HG03342 (cell line): ENCODE results near the gene CPEB1.

Experiments
- ATAC-seq: cut with Tn5 transposase; IDR thresholded peaks from one replicate; pipeline ENCODE4 v1.9.1; 2021; ENCODE audit warnings: mild to moderate bottlenecking, moderate library complexity; ENCODE audit not compliant: unreplicated experiment

CPEB1 gene

DNA sequence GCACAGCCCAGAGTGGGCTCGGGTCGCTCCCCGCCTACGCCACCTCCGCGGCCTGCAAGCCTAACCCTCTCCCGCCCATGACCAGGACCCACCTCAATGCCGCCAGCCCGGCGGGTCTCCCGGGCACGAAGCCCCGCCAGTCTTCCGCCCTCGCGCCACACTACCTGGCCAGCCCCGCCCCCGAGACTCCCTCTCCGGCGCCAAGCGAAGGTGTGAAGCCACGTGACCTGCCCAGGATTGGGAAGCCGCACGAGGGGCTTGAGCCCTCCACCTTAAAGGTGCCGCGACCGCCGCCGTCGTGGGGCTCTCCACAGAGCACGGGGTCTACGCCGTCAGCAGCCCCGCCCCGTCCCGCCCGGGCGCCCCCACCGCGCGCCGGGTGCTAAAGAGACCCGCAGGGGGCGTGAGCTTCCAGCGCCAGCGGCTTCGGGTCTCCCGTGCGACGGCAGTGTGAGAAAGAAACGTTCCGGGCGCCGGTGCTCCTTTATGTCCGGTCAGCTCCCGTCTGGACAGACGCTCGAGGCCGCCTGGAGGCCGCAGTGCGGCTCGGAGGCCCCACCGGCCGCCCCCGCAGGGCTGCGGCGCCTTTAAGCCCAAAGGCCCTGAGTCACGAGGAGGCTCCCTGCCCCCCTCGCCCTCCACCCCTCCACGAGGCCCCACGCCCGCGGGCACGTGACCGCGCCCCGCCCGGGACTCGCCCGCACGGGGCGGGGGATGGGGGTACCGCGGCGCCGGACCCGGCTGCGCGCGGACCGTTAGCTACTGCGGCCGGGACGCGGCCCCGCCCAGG, at the start of gene CPEB1:
TSS of gene CPEB1 (minus strand) at position 319 of the 790 bp plus-strand sequence. CDS start 18,904 bp downstream, outside the sequence.
- ATAC-seq = no peak

DNA sequence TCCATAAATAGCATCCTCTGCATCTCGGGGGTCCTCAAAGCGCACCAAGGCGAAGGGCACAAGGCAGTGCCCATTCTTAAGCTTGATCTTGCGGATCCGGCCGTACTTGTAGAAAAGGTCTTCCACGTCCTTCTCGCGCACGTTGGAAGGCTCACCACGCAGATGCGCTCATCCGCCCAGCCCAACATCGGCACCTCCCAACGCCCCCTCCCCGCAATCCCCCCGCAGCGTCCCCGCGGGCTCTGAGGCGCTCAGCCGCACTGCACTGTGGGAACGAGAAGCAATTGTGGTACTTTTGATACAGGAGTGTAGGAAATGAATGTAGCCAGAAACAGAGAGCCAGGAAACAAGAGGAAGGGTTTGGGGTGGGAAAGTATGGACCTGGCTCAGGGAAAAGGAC, 45.0 kb upstream of the CPEB1 start:
- ATAC-seq = no peak

DNA sequence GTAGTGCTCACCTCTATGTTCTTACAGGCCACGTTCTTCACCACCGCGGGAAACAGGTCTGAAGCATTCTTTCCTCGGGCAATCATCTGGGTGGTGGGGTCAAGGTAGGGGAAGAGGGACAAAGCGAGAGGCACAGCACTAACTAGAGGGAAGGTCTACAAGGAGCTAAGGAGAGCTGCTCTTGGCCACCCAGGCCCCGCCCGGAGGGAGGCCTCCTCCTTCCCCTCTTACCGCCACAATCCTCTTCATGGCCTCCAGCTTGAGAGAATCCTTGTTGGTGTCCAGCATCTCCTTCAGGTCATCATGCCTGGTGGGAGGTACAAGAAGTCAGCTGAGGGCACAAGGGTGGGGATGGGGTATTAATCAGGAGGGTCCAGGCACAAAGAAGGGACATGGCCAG, 42.0 kb upstream of the CPEB1 start:
- ATAC-seq = no peak

DNA sequence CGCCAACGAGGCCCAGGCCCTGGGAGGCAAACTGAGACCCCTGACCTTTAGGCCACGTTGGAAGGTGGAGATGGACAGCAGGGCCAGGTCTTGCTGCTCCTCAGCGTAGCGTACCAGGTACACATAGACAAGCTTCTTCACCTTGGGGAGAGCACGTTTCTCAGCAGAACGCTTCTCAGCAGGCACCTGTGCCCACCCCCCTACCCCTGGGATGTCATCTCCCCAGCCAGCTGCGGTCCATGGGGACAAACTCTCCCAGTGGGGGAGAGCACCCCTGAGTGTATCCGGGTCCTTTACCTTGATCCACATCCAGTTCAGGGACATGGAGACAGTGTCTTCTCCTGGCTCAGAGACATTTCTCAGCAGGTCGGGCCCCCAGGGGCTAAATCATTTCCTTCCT, 41.5 kb upstream of the CPEB1 start:
- ATAC-seq = no peak

DNA sequence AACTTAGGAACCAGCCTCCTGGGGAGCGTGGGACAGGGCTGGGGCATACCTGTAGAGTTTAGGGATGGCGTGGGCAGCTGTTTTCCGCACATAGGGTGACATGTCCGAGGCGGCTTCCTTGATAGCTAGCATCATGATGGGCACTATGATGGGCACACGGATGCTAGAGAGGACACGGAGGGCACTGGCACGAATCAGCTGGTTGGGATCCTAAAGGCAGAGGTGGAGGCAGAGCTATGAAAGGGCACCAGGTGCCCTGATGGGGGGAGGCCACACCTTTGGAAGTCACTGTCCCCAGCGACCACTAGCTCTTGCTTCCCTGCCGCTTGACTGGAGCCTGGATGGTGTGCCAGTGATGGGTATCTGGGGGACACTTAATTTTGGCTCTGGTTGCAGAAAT, 34.2 kb upstream of the CPEB1 start:
- no peak for ATAC-seq

- peak; percentile 81 for ATAC-seq
These were observed 33.3 kb upstream of the CPEB1 start for GRCh38 chr15:82680200-82681102.

DNA sequence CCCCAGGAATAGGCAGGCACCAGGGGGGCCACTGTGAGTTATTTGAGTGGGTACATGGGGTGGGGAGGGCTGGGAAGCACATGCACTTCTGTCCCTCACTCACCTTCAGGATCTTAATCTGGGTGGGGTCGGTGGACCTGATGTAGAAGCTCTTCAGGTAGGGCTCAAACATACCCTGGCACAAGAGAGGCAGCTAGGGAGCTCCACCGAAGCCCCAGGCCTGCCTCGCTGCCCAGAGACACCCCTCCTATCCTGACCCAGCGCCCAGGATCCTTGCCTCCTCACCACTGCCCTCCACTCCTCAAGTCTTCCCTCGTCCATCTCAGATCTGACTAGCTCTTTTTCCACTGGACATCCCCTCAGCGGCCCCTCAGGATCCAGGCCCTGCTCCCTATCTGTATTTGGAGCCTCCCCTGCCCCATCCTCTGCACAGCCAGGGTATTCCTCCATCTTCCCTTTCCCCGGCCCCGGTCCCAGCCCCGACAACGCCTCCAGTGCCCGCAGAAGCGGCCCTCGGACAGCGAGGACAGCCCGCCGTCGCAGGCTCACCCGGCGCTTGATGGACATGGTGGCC, 32.5 kb upstream of the CPEB1 start:
- ATAC-seq = no peak

- no peak for ATAC-seq
These were observed 30.7 kb upstream of the CPEB1 start for GRCh38 chr15:82677720-82678323.

- no peak for ATAC-seq
These were observed 27.7 kb upstream of the CPEB1 start for GRCh38 chr15:82674873-82675272.

DNA sequence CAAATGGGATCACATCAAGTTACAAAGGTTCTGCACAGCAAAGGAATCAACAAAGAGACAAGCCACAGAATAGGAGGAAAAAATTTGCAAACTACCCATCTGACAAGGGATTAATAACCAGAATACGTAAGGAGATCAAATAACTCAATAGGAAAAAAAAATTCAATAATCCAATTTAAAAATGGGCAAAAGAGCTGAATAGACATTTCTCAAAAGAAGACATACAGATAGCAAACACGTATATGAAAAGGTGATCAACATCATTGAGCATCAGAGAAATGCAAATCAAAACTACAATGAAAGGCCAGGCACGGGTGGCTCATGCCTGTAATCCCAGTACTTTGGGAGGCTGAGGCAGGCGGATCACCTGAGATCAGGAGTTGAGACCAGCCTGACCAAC, 23.5 kb upstream of the CPEB1 start:
- no peak for ATAC-seq

DNA sequence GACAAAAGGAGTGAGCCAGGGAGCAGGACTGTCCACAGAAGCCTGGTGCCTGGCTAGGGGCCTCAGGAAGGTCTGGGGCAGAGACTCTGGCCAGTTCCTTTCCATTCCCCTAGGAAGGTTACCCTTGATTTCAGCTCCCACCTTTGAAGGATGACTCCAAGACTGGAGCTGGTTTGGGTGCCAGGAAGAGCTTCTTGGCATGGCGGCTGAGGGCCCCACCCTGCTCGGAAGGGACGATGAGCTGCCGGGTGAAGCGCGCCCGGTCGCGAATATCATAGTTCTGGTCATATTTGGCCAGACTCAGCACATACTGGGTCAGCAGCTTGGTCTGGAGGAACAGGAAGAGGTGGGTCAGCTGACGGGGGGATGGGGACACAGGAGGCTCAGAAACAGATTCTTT, 19.4 kb upstream of the CPEB1 start:
- ATAC-seq = no peak

DNA sequence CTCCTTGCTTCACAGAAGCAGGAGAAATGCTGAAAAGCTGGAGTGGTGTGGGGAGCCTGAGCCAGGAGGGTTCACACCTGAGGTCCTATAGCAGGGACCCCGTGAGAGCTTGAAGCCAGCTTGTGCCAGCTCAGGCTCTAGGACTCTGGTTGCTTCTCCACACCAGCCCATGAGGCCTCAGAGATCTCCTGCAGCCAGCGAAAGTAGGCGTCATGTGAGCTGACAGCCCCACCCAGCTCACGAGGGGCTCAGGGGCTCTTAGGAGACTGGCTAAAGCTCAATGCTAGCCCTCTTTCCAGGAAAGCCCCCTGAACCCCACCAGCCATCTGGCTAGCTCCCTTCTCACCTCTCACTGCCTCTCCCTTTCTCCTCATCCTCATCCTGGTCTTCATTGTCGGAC, 16.9 kb upstream of the CPEB1 start:
- ATAC-seq = no peak

- ATAC-seq = no peak
These were observed 16.0 kb upstream of the CPEB1 start for GRCh38 chr15:82663186-82663600.

GRCh38 chr15:82662641-82663040, 15.5 kb upstream of the CPEB1 start:
- ATAC-seq = no peak

GRCh38 chr15:82660378-82660777, 13.2 kb upstream of the CPEB1 start:
- ATAC-seq = no peak

DNA sequence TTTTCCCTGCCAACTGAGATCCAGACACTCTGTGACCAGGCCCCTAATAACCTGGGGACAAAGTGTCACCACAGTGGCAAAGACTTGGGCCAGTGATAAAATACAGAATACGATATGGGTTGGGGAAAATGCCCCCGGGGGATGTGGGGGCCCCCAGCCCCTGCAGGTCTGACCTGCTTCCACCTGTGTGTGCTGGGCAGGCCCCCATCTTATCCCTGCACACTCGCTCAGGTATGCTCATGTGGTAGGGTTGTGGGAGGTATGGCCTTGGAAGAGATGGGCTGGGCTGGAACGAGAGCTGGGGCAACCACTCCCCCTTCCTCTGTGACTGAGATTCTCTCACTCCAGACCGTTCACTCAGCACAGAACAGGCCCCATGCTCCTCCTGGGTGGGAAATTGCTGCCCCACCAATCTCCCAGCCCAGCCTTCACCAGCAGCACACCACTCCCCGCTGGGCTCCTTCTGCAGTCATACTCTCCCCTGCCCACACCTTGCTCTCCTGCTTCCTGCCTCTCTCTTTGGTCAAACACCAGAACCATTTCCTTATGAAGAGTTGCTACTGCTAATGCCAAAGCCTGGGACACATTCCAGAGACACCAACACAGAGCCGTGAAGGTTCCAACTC, 9.6 kb upstream of the CPEB1 start:
- ATAC-seq = no peak

- no peak for ATAC-seq
These were observed 8.4 kb upstream of the CPEB1 start for GRCh38 chr15:82655606-82656005.

DNA sequence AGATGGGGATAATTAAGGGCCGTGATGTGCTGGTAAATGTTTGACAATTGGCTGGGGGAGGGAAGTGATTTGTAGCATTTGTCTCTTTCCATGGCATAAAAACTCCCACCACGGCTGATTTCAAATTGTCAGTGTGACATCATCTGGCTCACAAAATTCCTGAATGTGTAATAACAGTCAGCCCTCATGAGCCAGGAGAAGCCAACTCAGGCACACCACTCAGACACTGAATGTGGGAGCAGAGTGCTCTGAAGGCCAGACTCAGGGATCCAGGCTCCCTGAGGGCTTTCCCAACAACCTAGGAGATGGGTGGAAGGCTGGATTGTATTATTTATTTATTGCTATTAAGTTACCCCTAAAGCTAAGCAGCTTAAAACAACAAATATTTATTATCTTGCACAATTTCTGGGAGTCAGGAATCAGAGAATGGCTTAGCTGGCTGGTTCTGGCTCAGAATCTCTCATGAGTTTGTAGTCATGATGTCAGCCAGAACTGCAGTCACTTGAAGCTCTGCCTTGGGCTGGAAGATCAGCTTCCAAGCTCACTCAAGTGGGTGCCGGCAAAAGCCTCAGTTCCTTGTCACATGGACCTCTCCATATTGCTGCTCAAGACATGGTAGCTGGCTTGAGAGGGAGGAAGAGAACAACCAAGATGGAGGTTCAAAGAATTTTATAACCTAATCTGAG, 6.5 kb upstream of the CPEB1 start:
- ATAC-seq = no peak

DNA sequence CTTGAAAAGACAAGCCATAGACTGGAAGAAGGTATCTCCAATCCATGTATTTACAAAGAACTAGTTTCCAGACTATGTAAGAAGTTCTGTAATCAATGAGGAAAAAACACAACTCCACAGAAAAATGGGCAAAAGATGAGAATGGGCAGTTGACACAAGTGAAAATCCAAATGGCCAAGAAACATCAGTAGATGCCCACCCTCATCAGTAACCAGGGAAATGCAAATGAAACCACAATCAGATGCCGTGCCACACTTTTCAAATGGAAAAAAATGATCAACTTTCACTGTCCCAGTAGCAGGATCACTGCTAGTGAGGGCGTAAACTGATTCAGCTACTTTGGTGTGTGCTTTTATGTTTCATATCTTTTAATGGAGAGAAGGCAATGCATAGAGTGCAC, 4.5 kb upstream of the CPEB1 start:
- no peak for ATAC-seq

DNA sequence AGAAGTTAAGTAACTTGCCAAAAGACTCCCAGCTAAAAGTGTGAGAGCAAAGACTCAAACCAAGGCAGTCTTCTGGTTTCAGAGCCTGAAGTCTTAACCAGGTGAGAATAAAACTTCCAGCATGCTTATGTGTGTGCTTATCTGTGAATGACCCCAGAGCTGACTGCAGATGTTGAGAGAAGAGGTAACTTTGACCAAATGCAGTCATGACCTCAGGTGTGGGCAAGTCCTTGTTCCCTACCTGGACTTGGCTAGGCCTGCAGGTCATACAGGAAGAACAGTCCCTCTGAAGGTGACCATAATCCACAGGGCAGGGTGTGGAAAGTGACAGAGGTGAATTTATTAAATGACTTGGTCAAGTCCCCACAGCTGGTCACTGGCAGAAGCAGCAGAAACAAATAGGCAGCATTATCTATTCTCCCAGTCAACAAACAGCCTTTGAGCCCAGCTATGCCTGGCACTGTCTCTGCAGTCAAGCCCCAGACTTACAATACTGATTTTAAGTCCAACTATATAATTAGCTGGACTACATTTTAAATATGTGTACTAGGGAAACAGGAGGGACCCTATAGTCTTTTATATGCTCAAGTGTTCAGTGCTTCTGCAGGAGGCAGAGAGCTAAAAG, 3.0 kb upstream of the CPEB1 start:
- no peak for ATAC-seq
